Measurements from ENCODE around the gene PILRA.
A peak's percentile ranks its signal among the peaks of the same experiment; 100 is the strongest.
"Not testable (repeated sequence)": the region's sequence is repeated elsewhere in the genome, so short reads cannot be mapped to it uniquely, and the experiment has no call there.

Gene PILRA

DNA sequence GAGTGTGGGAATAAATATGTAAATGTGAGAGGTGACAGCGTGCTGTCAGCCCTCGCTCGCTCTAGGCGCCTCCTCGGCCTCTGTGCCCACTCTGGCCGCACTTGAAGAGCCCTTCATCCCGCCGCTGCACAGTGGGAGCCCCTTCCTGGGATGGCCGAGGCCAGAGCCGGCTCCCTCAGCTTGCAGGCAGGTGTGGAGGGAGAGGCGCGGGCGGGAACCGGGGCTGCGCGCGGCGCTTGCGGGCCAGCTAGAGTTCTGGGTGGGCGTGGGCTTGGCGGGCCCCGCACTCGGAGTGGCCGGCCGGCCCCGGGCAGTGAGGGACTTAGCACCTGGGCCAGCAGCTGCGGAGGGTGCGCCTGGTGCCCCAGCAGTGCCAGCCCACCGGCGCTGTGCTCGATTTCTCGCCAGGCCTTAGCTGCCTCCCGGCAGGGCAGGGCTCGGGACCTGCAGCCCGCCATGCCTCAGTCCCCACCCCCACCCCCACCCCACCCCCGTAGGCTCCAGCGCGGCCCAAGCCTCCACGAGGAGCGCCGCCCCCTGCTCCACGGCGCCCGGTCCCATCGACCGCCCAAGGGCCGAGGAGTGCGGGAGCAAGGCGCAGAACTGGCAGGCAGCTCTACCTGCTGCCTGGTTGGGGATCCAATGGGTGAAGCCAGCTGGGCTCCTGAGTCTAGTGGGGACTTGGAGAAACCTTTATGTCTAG, 8.4 kb downstream of the PILRA start:
- DNase-seq = not testable (repeated sequence)

DNA sequence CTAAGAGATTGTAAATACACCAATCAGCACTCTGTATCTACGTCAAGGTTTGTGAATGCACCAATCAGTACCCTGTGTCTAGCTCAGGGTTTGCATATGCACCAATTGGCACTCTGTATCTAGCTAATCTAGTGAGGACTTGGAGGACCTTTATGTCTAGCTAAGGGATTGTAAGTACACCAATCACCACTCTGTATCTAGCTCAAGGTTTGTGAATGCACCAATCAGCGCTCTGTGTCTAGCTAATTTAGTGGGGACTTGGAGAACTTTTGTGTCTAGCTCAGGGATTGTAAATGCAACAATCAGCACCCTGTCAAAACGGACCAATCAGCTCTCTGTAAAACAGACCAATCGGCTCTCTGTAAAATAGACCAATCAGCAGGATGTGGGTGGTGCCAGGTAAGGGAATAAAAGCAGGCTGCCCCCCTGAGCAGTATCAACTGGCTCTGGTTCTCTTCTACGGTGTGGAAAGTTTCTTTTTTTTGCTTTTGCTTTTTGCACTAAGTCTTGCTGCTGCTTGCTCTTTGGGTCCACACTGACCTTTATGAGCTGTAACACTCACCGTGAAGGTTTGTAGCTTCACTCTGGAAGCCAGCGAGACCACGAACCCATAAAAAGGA, 9.1 kb downstream of the PILRA start:
- not testable (repeated sequence) for DNase-seq

DNA sequence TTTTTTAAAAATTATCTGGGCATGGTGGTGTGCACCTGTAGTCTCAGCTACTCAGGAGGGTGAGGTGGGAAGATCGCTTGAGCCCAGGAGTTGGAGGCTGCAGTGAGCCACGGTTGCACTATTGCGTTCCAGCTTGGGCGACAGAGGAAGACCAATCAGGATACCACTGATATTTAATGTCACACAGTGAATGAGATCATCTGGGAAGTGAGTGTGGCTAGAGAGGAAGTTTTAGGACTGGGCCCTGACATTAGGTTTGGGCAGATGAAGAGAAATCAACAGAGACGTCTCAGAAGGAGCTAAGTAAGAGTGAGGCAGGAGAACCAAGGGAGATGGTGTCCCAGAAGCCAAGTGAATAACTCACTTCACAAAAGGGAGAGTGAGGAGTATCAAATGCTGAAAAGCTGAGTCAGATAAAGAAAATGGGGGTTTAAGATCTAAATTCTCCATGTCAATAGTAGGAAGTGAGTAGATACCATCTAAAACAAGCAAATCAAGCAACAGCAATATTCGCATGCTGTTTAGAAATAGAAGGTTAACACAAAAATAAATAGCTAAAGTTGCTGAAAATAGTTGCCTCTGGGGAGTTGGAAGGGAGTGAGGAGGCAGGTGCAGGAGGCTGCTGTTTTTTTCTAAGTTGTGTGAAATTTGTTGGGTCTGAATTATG, 11.5 kb downstream of the PILRA start:
- DNase-seq = no peak

DNA sequence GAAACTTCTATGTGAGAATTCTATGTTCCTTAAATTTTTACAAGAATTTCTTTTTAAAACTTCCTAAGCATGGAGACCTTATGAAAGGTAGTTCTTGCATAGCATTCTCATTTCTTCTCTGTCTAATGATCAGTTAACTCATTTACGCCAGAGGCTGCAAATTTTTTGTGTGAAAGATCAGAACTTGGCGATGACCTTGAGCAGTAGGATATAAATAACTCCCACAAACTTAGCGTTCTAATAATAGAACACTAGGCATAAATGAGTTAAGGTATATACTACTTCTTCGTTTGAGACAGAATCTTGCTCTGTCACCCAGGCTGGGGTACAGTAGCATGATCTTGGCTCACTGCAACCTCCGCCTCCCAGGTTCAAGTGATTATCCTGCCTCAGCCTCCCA, 13.7 kb downstream of the PILRA start:
- no peak for DNase-seq

DNA sequence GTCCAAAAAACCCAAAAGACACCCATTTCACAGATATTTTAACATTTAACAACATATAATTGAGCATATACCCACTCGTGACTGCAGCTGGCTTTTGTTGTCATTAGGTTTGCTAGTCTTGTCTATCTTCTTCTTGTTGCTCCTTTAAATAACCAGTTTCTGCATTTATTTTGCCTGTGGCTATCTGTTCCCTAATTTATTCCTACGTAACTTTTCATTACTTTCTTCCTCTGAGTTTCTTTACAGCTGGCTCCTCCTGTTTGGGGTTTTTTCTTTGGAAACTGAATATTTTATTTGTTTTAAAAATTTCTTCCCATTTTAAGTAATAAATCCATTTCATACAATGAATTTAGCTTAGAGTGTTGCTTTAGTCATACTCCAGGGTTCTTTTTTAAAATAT, 14.4 kb downstream of the PILRA start:
- DNase-seq = no peak

DNA sequence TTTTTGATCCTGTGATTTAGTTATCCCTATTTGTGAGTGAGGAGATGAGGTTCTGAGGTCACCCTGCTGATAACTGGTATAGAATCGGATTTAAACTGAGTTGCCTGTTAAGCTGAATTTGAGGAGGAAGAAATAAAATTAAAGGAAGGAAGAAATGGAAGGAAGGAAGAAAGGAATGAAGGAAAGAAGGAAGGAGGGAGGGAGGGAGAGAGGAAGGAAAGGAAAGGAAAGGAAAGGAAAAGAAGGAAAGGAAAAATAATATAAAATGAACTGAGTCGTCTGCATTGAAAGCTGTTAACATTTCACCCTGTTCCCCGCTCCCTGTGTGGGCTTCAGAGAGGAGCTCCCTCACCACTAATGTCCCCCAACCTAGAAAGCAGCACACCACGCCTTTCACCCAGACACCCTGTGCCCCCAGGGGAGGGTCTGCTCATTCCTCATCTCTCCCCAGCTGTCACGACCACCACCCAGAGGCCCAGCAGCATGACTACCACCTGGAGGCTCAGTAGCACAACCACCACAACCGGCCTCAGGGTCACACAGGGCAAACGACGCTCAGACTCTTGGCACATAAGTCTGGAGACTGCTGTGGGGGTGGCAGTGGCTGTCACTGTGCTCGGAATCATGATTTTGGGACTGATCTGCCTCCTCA, 16.3 kb downstream of the PILRA start:
- DNase-seq = no peak

DNA sequence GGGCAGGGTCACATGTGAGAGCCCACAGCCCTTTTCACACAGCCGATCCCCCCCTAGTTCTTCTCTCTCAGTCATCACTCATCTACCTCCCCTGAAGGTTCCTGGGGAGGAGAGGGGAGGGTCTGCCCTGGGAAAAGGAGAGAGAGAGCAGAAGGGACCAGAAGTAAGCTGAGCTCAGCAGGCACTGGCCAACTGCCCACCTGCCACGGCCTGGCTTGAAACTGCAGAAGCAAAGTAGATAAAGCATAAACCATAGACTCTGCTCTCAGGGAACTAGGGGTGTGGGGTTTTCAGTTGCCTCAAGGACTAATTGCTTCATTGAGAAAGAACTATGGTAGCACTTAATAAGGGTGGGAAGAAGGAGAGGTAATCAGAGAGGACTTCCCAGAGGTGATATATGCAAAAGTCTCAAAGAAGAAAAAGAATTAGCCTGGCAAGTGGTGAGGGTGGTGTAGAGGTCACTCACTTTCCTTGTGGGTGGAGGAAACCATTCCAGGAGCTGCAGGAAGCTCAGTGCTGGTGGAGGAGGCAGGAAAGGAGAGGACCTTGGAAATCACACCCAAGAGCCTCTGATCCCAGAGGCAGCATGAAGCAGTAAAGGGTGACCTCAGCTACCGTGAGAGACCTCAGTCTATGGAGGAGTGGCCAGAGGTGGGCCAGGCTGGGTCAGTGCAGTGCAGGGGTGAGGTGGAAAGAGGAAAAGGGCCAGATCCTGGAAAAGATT, 17.2 kb downstream of the PILRA start:
- DNase-seq = no peak

DNA sequence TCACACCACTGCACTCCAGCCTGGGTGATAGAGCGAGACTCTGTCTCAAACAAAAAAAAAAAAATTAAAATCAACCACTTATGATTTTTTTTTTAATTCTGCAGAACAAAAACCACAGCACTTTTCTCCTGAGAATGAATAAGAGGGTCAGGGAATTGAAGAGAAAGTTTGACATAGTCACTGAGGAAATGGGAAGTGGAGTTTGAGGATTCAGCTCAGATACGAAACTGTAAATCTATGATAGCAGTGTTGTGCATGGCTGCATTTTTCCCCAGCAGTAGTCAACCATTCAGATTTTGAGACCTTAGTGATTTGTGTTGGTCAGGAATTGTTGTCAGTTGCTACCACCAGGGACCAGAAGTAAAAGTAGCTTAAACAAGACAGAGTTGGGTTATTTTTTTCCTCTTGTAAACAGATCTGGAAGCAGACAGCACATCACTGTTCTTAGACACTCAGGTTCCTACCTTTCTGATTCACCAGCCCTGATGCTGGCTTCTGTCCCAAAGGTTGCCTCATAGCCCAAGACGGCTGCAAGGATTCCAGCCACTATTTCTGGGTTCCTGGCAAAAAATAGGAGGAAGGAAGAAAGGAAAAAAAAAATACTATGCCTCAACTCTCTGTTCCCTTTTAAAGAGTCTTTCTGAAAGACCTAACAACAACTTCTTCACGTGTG, 20.1 kb downstream of the PILRA start:
- no peak for DNase-seq

DNA sequence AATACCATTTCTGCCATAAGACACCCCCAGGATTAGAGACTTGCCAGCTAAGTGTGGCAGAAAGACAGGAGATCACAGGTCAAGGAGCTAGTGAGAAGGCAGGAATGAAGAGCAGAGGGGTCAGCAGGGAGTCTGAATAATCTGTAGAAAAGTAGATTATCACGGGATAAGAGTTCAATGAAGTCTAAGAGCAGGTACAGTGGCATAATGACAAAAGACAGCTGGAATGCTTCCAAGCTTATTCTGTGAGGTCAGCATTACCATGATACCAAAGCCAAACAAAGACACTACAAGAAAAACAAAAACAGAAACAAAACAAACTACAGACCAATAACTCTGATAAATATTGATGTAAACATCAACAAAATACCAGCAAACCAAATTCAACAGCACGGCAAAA, 20.8 kb downstream of the PILRA start:
- no peak for DNase-seq

DNA sequence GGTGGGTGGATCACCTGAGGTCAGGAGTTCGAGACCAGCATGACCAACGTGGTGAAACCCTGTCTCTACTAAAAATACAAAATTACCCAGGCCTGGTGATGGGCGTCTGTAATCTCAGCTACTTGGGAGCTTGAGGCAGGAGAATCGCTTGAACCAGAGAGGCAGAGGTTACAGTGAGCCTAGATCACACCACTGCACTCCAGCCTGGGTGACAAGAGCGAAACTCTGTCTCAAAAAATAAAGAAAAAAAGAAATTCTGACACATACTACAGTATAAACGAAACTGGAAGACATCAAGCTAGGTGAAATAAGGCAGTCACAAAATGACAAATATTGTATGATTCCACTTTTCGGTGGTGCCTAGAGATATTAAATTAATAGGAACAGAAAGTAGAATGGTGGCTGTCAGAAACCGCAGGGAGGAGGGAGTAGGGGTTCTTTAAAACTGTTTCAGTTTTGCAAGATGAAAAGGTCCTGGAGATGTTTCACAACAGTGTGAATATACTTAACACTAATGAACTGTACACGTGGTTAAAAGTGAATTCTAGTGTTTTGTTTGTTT, 23.2 kb downstream of the PILRA start:
- DNase-seq = peak; percentile 86

DNA sequence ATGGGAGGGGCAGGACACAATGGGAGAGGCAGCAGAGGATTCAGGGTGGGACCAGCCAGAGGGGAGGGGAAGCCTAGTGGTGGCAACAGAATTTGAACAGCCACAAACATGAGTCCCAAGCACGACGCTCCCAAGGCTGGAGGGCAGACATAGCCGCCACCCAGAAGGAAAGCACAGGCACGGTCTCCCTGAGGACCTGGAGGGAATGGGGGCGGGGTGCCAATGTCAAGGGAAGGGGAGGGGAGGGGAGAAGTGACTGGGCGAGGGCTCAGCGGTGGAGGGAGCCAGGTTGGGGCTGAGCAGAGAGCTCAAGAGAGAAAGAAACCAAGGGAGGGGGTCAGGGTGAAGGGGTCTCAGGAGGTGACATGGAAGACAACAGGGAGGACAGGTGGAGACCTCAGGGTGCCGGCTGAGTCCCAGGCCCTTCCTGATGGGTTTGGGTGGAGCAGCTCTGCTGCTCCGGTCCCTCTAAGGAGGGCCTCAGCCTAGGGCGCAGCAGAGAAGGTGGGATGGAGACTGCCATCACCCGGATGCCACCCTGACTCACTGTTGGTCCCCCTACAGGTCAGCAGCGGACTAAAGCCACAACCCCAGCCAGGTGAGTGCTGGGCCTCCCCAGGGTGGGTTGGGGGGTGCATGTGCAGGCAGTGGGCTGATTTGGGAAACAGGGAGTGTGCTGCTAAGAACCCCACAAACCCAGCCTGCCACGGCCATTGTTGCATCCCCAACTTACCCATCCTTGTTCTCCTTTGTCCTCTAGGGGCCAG, 24.2 kb downstream of the PILRA start:
- DNase-seq = no peak

DNA sequence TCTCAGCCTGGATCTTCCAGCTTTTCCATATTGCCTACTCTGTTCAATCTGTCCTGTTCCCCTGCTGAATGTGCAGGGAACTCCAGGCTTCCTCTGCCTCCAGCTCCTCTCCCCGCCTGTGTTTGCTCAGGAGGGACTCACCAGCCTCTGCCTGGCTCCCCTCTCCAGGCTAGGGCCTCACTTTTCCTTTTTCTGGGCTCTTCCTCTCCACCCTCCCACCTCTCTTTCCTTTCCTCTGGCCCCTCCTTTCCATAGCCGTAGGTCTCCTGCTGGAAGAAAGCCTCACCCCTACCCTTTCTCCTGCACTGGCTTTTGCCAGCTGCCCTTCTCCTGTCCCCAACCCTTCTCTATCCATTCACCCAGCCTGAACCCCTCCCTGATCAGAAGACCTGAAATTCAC, 25.0 kb downstream of the PILRA start:
- DNase-seq = no peak

DNA sequence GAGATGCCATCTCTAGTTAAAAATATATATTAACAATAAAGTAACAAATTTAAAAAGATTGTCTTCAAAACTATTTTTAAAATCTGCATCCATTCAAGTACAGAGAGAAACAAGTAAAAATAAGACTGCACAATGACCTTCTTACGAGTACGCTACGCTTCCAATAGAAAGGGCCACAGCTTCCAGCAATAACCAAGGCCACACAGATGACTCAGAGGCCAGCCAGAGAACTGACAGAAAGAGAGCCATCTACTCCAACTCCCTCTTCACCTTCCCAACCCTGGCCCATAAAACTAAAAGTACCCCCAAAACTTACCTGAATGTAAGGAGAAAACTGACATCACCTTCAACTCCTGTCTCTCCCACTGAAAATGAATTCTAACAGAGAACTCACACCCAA, 26.8 kb downstream of the PILRA start:
- DNase-seq = no peak

DNA sequence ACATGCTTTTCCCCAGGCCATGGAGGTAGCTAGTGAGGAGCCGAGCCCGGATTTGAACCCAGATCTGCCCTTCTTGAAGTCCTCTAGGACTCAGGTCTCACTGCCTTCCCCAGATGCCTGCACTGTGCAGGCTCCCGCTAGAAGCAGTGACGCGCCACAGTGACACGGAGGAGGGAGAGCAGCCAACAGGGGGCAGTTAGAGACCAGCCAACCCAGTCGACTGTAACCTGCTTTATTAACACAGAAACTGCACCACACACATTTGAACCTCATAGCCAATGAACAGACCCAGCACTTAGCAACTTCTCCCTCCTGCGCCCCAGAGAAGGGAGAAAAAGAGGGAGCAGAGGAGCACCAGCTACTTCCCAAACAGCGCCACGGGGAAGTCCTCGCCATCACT, 27.4 kb downstream of the PILRA start:
- DNase-seq = peak; percentile 55

DNA sequence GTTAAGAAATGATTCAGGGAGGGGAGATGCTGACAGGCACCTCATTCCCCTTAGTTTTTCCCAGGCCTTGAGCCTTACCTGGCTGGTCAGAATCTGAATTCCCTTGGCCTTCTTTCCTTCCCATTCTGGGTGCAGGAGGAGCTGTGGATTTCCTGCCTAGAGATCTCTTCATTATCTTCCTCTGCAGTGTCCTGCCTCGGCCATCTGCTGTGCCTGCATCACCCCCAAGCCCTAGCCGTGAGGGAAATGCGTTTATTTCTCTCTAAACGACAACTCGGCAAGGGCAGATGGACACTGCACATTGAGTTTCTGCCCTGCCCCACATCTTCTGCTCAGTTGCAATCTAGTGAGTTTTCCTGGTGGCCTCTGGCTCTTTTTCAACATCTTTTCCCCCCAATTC, 28.5 kb downstream of the PILRA start:
- no peak for DNase-seq

DNA sequence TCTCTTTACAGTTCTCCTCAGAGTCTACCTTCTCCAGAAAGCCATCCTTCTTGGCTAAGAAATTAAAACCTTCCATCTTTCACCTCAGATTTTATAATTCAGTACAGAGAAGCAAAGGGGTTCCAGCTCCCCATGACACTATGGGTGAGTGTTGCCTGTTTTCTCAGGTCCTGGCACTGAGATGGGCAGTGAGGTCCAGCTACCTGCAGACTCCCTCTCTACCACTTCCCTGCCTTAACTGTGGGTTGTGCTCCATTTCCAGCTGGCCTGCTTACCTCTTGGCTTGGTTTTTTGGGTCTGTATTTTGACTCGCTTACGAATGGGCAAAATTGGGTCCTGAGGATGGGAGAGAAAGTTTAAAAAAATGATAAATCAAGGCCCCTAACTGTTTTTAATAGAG, 29.0 kb downstream of the PILRA start:
- DNase-seq = no peak

DNA sequence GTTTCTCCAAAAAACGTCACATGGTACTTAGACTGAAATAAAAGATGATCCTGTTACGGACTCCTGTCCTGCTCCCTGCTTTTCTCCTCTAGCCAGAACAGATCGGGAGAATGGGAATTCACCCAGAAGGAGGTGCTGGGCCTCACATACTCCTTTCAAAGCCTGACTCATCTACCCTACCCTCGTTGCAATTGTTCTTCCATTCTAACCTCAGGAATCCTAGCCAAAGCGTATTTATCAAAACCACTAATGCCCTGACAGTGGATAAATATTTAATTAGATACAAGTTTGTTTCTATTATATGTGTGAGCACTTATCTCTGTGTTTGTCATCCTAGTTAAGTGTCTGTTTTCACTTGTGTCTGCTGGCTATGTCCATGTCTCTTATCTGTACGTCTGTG, 33.5 kb downstream of the PILRA start:
- DNase-seq = no peak

DNA sequence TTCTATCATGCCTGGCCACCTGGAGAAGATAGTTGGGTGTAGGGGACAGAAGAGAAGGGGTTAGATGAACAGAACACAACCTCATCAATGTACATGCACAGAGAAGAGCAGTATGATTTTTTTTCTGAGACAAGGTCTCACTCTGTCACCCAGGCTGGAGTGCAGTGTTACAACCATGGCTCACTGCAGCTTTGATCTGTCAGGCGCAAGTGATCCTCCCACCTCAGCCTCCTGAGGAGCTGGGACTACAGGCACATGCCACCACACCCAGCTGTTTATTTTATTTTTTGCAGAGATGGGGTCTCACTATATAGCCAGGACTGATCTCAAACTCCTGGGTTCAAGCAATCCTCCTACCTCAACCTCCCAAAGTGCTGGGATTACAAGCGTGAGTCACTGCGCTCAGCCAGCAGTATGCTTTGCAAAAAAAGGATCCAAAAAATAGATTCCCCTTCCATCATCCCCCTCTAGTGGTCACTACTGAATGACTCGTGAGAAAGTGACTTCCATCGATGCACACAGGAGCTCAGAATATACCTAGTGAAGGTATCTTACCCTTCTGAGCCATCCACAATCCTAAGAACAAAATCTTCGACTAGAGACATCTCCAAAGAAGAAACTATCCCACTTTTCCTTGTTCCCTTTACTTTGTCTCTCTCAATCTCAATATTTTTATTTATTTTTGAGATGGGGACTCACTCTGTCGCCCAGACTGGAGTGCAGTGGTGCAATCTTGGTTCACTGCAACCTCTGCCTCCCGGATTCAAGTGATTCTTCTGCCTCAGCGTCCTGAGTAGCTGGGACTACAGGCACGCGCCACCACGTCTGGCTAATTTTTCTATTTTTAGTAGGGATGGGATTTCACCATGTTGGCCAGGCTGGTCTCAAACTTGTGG, 34.2 kb downstream of the PILRA start:
- peak; percentile 90 for DNase-seq

DNA sequence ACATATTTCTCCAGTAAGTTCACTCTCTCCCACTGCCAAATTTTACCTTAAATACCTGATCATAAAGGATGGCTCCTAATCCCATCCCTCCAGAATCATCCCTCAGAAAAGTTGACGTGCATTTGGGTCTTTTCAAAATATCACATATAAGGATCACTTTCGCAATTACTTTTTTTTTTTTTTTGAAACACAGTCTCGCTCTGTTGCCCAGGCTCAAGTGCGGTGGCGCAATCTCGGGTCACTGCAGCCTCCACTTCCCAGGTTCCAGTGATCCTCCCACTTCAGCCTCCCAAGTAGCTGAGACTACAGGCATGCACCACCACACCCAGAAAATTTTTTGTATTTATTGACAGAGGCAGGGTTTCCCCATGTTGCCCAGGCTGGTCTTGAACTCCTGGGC, 37.8 kb downstream of the PILRA start:
- no peak for DNase-seq

DNA sequence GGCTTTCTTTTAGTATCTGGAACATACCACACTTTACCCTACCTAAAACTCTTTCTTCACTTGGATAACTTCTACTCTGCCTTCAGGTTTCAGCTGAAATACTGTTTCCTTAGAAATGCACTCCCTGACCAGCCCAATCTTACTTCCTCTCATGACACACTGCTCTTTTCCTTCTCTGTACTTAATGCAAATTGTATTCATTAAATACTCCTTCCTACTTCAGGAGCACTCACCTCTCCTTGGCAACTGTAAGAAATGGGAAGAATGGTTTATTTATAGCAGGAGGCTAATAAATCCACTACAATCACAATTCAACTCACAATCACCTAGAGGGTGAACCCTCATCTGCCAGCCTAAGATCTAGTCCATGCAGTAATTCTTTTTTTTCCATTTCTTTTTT, 40.1 kb downstream of the PILRA start:
- DNase-seq = no peak
